H4 (cell line): ENCODE measurements around the gene SERPINB8. TPM values are rescaled to one million over a fixed set of nuclear protein-coding genes. Genes with fewer than 3 reads are reported as not detected.

ENCODE experiments used
- DNase-seq: peaks from one replicate; pipeline ENCODE4 v3.0.0-alpha.2; 2015; ENCODE audit warnings: low spot score
- total RNA-seq: library from RNA; depleted of rRNA; stranded (reverse); fragments of >200 nt; shearing (Covaris generic); gene quantifications from 2 replicates; pipeline ENCODE4 v1.2.3, GENCODE V29; 2014; rRNA removed

SERPINB8 gene
- total RNA-seq, 1 experiment from 2014 or later: 9.2 TPM

GRCh38 chr18:64017870-64018269, 48.0 kb downstream of the SERPINB8 start:
- DNase-seq: peak; percentile 51

- no peak for DNase-seq
Observed at GRCh38 chr18:64019922-64020756, 50.3 kb downstream of the SERPINB8 start.

GRCh38 chr18:64026350-64026749, 56.5 kb downstream of the SERPINB8 start:
- no peak for DNase-seq

- no peak for DNase-seq
Observed at GRCh38 chr18:64027931-64028695, 58.2 kb downstream of the SERPINB8 start.

- DNase-seq: no peak
Observed at GRCh38 chr18:64029096-64029495, 59.2 kb downstream of the SERPINB8 start.

GRCh38 chr18:64031411-64031810, 61.5 kb downstream of the SERPINB8 start:
- no peak for DNase-seq

- no peak for DNase-seq
Observed at GRCh38 chr18:64032312-64032711, 62.4 kb downstream of the SERPINB8 start.

GRCh38 chr18:64037812-64038414, 68.0 kb downstream of the SERPINB8 start:
- DNase-seq: peak; percentile 13

Other genes with a start within 250 kb of the SERPINB8 start
- 1.3 TPM in 1 of 2 replicates, not detected in the other for gene SERPINB7, start 194.7 kb upstream of the SERPINB8 start, total RNA-seq
- gene SERPINB2, start 82.4 kb upstream of the SERPINB8 start, total RNA-seq: 0.39 and 1.0 TPM in 2 replicates
- gene SERPINB10, start 62.1 kb upstream of the SERPINB8 start, total RNA-seq: 1.0 TPM in 1 of 2 replicates, not detected in the other
- gene HMSD, start 20.8 kb upstream of the SERPINB8 start, total RNA-seq: 0.12 TPM in 1 of 2 replicates, not detected in the other
- not detected in 2 replicates for gene LINC00305, start 179.0 kb downstream of the SERPINB8 start, total RNA-seq